ENCODE data around the gene GPR142.

GPR142 gene

DNA sequence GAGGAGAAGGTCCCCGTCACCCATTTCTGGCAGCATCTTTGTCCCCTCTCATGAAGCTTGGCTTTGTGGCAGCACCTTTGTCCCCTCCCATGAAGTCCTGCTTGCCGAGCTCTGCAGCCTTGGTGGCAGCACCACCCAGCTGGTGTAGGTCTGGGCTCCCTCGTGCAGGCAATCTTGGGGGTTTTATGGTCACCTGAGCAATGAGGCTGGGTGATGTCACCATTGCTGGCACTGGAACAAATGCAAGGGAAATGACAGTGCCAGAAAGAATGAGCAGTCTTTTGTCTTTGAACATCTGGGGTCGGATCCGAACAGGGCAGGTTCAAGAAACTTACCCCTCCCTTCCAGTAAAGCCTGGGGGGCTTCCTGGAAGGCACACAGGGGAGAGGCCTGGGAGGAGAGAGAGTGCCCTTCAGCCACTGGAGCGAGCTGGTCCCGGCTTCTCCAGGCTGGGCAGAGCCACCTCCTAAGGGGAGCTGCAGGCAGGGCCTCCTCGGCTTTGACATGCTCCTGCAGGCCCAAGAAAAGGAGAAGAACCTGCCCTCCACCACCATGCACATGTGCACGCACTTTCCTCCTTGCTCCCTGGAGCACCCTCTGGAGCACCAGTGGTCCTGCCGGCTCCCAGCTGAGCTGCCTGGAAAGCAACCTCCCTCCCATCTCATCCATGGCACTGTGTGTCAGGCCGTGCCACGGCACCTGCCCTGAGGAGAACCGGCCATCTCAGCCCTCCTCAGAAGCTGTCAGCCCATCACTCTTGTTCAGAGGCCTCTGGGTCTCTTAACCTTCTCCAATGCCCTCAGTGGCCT is 21.7 kb upstream of the GPR142 start:
- ATAC-seq, result no peak

GRCh38 chr17:74347646-74348045 is 19.7 kb upstream of the GPR142 start:
- ATAC-seq, result no peak

GRCh38 chr17:74349120-74349519 is 18.2 kb upstream of the GPR142 start:
- no peak for ATAC-seq

DNA sequence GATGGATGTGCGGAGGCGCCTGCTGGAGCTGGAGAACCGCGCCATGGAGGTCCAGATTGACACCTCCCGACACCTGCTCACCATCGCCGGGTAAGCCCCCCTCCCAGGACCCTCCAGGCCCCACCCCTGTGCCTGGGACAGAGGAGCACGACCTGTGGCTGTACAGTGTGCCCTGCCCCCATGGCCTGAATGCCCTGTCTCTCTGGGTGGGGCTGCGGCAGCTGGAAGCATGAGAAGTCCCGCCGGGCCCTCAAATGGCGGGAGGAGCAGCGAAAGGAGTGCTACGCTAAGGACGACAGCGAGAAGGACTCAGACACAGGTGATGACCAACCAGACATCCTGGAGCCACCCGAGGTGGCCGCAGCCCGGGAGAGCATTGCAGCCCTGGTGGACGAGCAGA is 16.8 kb upstream of the GPR142 start:
- ATAC-seq, result no peak

GRCh38 chr17:74351552-74352210 is 15.6 kb upstream of the GPR142 start:
- ATAC-seq, result peak in 1 of 2 donors; percentile 39

DNA sequence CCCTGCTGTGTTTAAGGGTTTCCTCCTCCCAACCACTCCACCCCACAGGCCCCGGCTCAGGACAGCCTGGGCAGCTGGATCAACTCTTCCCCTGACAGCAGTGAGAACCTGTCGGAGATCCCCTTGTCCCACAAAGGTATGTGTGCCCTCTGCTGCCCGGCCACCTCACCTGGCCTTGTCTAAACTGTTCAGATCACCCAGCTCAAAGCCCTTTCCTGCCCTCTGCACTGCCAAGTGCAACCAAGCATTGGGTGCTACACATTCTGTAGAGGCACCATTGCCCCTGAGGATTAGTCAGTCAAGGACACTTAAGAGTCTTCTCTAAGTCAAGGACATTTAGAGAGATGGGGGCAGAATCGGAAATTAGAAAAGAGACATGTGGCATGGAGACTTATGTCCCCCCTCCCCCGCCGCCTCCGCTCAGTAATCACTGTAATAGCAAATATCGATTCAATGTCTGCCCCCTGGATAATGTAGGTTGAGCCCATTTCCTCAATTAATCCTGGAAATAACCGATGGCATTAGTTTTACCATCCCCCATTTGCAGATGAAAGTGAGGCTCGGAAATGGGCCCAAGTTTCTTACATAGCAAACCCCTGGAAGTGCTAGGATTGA is 13.8 kb upstream of the GPR142 start:
- no peak for ATAC-seq

GRCh38 chr17:74354123-74354522 is 13.2 kb upstream of the GPR142 start:
- peak; percentile 32 to 34 for ATAC-seq

DNA sequence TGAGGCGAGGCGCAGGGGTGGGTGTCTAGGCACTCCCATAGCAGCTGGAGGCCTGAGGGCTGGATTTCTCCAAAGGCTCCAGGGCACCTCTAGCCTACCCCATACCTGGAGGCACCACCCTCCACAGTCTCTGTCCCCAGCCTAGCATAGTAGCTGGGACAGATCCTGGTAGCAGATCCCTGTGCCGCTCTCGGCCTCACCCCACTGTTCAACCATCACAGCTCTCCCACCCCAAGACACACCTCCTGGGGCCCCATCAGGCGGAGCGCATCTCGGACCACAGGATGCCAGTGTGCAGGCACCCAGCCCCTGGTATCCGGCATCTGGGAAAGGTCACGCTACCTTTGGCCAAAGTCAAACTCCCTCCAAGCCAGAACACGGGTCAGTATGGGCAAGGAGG is 12.7 kb upstream of the GPR142 start:
- no peak for ATAC-seq

DNA sequence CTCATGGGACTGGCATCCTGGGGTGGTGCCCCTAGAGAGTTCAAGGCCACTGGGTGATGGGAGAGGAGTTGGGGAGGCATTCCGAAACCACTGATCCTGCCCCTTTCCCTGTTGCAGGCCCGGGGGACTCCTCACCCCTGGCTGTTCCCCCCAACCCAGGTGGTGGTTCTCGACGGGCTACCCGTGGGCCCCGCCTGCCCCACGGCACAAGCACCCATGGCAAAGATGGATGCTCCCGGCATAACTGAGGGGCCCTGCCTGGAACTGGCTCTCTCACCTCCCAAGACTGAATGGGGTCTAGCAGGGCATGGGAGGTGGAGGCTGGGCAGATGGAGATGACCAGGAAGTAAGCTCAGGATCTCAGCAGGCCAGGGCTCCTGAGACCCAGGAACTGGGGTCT is 12.2 kb upstream of the GPR142 start:
- ATAC-seq, result no peak

DNA sequence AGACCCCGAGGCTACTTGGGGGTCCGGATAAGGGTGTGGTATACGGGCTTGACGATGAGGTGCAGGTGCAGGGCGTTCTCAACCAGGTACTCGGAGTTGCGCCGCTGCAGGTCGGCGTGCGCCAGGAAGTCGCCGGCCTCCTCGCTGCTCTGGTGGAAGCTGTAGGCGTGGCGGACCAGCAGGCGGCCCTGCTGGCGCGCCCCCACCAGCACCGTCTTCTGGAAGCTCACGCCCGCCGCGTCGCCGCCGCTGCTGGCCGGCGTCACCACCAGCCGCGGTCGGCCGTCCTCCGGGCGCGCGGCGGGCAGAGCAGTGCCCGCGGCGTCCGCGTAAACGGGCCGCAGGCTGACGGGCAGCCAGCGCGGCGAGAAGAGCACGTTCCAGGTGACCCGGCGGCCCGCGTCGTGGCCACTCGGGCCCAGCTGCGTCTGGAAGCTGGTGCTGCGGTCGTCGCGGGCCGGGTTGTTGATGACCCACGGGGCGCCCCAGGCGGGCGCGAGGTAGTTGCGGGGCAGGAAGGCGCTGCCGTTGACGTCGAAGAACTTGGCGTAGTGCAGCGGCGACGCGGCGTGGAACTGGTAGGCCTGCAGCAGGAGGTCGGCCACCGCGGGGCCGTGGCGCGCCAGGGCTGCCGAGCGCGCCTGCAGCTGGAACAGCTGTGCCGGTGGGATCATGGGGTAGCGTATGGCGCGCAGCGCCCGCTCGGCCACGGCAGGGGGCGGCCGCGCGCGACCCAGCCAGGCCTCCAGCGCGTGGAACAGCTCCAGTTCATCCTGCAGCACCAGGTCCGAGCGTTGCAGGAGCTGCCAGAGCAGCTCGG is 10.4 kb upstream of the GPR142 start:
- ATAC-seq, result peak; percentile 28 to 33

GRCh38 chr17:74357466-74357809 is 9.9 kb upstream of the GPR142 start:
- ATAC-seq, result no peak

- ATAC-seq, result no peak
Observed at GRCh38 chr17:74358697-74359096, 8.6 kb upstream of the GPR142 start.

- ATAC-seq, result no peak
Observed at GRCh38 chr17:74359916-74360315, 7.4 kb upstream of the GPR142 start.

GRCh38 chr17:74360899-74361229 is 6.4 kb upstream of the GPR142 start:
- no peak for ATAC-seq

- peak; percentile 33 to 41 for ATAC-seq
Observed at GRCh38 chr17:74361230-74362068, 5.9 kb upstream of the GPR142 start, which contains the start of gene BTBD17. Gene BTBD17 (minus strand): TSS chr17:74361868. CDS start chr17:74361819, 49 bp downstream.

DNA sequence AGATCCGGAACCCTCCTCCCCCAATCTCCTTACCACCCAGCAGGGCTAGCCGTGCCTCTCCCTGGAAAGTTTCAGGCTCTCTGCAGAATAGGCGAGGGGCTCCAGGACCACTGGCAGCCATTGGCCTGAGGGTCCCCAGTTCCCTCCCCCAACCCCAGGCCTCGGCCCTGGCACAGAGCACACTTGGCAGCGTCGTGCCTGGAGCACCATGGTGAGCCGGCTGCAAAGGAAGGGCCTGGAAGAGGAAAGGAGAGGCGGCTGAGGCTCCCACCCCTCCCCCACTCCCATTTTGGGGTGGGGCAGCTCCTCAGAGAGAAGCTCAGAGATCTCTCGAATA is 5.3 kb upstream of the GPR142 start:
- no peak for ATAC-seq

GRCh38 chr17:74362810-74363498 is 4.4 kb upstream of the GPR142 start:
- ATAC-seq, result no peak

GRCh38 chr17:74368341-74369081 is 1.2 kb downstream of the GPR142 start:
- ATAC-seq, result peak; percentile 57 to 59

GRCh38 chr17:74369221-74369620 is 1.9 kb downstream of the GPR142 start:
- peak in 1 of 2 donors; percentile 55 for ATAC-seq

DNA sequence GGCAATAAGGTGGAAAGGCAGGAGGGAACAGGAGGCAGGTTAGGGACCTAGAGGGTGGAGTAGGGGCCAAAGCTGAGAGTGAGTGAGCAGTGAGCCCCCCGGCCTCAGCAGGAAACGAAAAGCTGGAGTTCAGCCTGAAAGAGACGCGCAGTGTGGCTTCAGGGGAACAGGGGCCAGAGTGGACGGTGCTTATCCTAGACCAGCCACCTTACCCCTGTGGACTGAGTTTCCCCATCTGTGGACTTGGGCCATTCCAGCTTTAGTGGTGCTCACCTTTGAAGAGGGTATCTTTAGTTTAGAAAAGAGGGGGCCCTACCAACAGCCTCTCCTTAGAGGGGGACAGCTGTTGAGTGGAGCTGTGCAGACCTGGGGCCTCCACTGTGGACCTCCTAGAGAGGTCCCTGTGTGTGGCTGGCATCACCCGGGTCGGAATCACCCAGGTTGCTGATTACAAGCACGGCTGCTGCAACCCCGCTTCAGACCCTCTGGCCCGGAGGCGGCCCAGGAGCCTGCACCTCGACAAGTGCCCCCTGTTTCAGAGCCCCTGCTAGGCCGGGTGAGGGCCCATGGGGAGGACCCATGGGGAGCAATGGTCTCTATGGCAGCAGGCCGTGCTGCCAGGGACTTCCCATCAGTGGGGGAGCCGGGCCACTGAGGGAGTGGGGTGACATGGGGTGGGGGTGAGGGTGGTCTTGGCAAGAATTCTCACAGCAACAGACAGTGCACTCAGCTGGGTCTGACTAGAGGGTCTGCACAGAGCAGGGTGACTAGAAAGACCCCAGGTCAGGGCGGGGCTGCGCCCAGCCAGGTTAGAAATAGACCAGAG is 2.6 kb downstream of the GPR142 start:
- no peak for ATAC-seq
